Stimulated activated CD8-positive, alpha-beta memory T cell treated with anti-CD3 and anti-CD28 coated beads, Interleukin-4, amount 100 ng/mL, for 4 hours (primary cell): ENCODE measurements around the gene GYPB.
"Not testable (repeated sequence)": the region's sequence is repeated elsewhere in the genome, so short reads cannot be mapped to it uniquely, and the experiment has no call there.

Source experiments
- DNase-seq, 2 donors: peaks; one replicate each; pipeline ENCODE4 v3.0.0-alpha.2; 2020; ENCODE audit warnings: low read depth in 2 of 2, low spot score in 1 of 2

GYPB gene

GRCh38 chr4:144019277-144019676, at the start of gene GYPB:
Gene GYPB, minus strand, starts transcription at chr4:144019380. Its CDS starts 93 bp downstream, at chr4:144019287.
- DNase-seq = not testable (repeated sequence)

GRCh38 chr4:144061556-144061955, 42.4 kb upstream of the GYPB start:
- DNase-seq = not testable (repeated sequence)

- not testable (repeated sequence) for DNase-seq
Observed at GRCh38 chr4:144060234-144060859, 41.2 kb upstream of the GYPB start.

- DNase-seq = no peak
Observed at GRCh38 chr4:144056800-144057199, 37.6 kb upstream of the GYPB start.

- DNase-seq = not testable (repeated sequence)
Observed at GRCh38 chr4:144055336-144055735, 36.2 kb upstream of the GYPB start.

- not testable (repeated sequence) for DNase-seq
Observed at GRCh38 chr4:144051494-144051893, 32.3 kb upstream of the GYPB start.

GRCh38 chr4:144050631-144051030, 31.5 kb upstream of the GYPB start:
- DNase-seq = not testable (repeated sequence)

- not testable (repeated sequence) for DNase-seq
Observed at GRCh38 chr4:144049495-144050424, 30.6 kb upstream of the GYPB start.

- not testable (repeated sequence) for DNase-seq
Observed at GRCh38 chr4:144044936-144045335, 25.8 kb upstream of the GYPB start.

GRCh38 chr4:144032580-144032979, 13.4 kb upstream of the GYPB start:
- not testable (repeated sequence) for DNase-seq

GRCh38 chr4:144031875-144032274, 12.7 kb upstream of the GYPB start:
- DNase-seq = not testable (repeated sequence)

- DNase-seq = not testable (repeated sequence)
Observed at GRCh38 chr4:144031369-144031768, 12.2 kb upstream of the GYPB start.

- not testable (repeated sequence) for DNase-seq
Observed at GRCh38 chr4:144030708-144031107, 11.5 kb upstream of the GYPB start.

GRCh38 chr4:144026682-144027081, 7.5 kb upstream of the GYPB start:
- DNase-seq = not testable (repeated sequence)

- DNase-seq = not testable (repeated sequence)
Observed at GRCh38 chr4:144024399-144025053, 5.3 kb upstream of the GYPB start.

GRCh38 chr4:144022772-144023400, 3.7 kb upstream of the GYPB start:
- not testable (repeated sequence) for DNase-seq

GRCh38 chr4:144021336-144021990, 2.3 kb upstream of the GYPB start:
- DNase-seq = not testable (repeated sequence)

- not testable (repeated sequence) for DNase-seq
Observed at GRCh38 chr4:144018223-144019000, 768 bp downstream of the GYPB start.

- not testable (repeated sequence) for DNase-seq
Observed at GRCh38 chr4:144017271-144017670, 1.9 kb downstream of the GYPB start.
